ENCODE results near the gene RELL2. TPM values are rescaled to one million over a fixed set of nuclear protein-coding genes. Genes with fewer than 3 reads are reported as not detected.

Gene RELL2
- total RNA-seq, 1 donor from 2014 or later: 5.4 TPM

DNA sequence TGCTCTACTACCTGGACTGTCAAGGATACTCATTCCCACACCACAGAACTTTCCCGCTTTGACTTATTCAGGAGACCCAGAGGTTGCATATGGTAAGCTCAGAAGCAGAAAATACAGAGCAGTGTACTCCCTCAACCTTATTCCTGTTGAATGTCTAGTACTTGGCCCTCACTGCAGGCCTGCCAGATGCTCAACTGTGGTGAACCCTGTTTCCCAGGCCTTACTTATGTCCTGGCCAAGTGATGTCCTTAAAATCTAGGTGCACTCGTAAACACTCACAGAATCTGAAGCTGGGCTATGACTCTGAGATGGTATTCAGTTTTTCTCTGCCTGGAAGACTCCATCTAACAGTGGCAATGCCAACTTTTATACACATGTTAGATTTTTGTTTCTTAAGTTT lies 39.0 kb upstream of the RELL2 start:
- Mint-ChIP-seq H3K9me3 (ENCODE audit: unreplicated experiment) (no peaks in the 10 kb centered on the region), H3K4me3 (ENCODE audit: unreplicated experiment) (no peak overlapping the region), H3K36me3 (ENCODE audit: unreplicated experiment) (no peaks in the 10 kb centered on the region)

GRCh38 chr5:141598391-141599345 lies 38.1 kb upstream of the RELL2 start:
- DNase-seq (ENCODE audit: extremely low spot score, unreplicated experiment): no peak
- no peaks in the 10 kb centered on the region for H3K9me3 Mint-ChIP-seq (ENCODE audit: unreplicated experiment)
- TF ChIP-seq CTCF (IDR thresholded peaks at IDR 0.05): no peak
- no peaks in the 10 kb centered on the region for H3K27me3 Mint-ChIP-seq (ENCODE audit: unreplicated experiment)
- H3K36me3 Mint-ChIP-seq (ENCODE audit: unreplicated experiment): no peaks in the 10 kb centered on the region
- peaks cover 1% of the 10 kb centered on the region for H3K4me1 Mint-ChIP-seq (ENCODE audit: unreplicated experiment)
- no peak overlapping the region for H3K4me3 Mint-ChIP-seq (ENCODE audit: unreplicated experiment)
- H3K27ac Mint-ChIP-seq (ENCODE audit: unreplicated experiment): no peak overlapping the region

More for the DNA sequence above, 39.0 kb upstream of the RELL2 start:
- no peak overlapping the region for H3K27ac Mint-ChIP-seq (ENCODE audit: unreplicated experiment)
- no peak for TF ChIP-seq CTCF (IDR thresholded peaks at IDR 0.05)
- H3K4me1 Mint-ChIP-seq (ENCODE audit: unreplicated experiment): no peaks in the 10 kb centered on the region
- H3K27me3 Mint-ChIP-seq (ENCODE audit: unreplicated experiment): no peaks in the 10 kb centered on the region
- no peak for DNase-seq (ENCODE audit: extremely low spot score, unreplicated experiment)

DNA sequence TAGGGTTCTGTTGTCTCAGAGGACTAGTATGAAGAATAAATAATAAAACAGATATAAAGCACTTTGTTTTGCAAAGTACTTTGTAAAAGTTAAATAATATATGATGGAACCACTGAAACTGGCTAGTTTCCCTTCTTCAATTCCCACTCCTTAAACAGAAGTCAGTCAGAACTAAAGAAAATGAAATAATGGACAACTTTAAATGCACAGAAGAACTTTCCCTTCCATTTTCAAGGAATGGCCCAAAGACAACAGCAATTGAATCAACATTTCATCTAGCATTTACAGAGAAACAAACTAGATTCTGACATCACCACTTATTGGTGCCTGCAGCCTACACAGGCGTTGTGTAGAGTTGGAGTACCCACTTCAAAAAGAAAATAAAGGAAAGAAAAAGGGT lies 34.2 kb upstream of the RELL2 start:
- H3K4me3 Mint-ChIP-seq (ENCODE audit: unreplicated experiment): no peak overlapping the region
- H3K27ac Mint-ChIP-seq (ENCODE audit: unreplicated experiment): peak overlapping the region; percentile 51
- H3K36me3 Mint-ChIP-seq (ENCODE audit: unreplicated experiment): no peaks in the 10 kb centered on the region
- H3K9me3 Mint-ChIP-seq (ENCODE audit: unreplicated experiment): no peaks in the 10 kb centered on the region
- H3K4me1 Mint-ChIP-seq (ENCODE audit: unreplicated experiment): peaks cover 29% of the 10 kb centered on the region
- TF ChIP-seq CTCF (IDR thresholded peaks at IDR 0.05): no peak
- no peaks in the 10 kb centered on the region for H3K27me3 Mint-ChIP-seq (ENCODE audit: unreplicated experiment)
- DNase-seq (ENCODE audit: extremely low spot score, unreplicated experiment): no peak

GRCh38 chr5:141603923-141604717 lies 32.7 kb upstream of the RELL2 start:
- Mint-ChIP-seq H3K27me3 (ENCODE audit: unreplicated experiment) (no peaks in the 10 kb centered on the region), H3K36me3 (ENCODE audit: unreplicated experiment) (peaks cover 1% of the 10 kb centered on the region), H3K9me3 (ENCODE audit: unreplicated experiment) (no peaks in the 10 kb centered on the region), H3K27ac (ENCODE audit: unreplicated experiment) (peak overlapping the region; percentile 90), H3K4me3 (ENCODE audit: unreplicated experiment) (no peak overlapping the region), H3K4me1 (ENCODE audit: unreplicated experiment) (peaks cover 29% of the 10 kb centered on the region)
- TF ChIP-seq CTCF (IDR thresholded peaks at IDR 0.05): no peak
- no peak for DNase-seq (ENCODE audit: extremely low spot score, unreplicated experiment)

All from osteocyte (in vitro differentiated cells).